ENCODE results near the gene NRG3.

DNA sequence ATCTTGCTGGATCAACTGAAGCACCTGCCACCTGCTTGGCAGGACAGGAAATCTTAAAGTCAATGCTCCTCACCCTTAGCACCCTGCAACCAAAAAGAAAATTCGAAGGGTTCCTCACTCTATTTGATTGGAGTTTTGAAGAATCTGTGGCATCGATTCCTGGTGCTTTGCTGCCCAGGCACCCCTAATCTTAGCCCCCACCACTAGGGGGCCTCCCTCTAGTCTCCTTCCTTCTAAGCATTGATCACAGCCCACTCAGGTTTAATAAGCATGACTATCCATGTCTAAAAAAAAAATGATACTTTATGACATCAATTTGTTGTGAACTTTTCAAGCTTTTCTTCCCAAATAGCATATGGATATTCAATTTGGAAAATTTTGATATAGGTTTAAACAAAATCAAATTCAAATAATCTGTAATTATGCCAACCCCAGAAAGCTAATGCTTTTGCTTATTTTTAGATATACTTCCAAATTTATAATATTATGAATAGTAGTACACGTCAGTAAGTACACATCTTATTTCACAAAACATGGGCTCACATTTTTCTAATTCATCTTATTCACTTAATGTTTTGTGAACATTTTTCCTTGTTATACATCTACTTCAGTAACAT, 45.3 kb downstream of the NRG3 start:
- TF ChIP-seq, protein P1, sequence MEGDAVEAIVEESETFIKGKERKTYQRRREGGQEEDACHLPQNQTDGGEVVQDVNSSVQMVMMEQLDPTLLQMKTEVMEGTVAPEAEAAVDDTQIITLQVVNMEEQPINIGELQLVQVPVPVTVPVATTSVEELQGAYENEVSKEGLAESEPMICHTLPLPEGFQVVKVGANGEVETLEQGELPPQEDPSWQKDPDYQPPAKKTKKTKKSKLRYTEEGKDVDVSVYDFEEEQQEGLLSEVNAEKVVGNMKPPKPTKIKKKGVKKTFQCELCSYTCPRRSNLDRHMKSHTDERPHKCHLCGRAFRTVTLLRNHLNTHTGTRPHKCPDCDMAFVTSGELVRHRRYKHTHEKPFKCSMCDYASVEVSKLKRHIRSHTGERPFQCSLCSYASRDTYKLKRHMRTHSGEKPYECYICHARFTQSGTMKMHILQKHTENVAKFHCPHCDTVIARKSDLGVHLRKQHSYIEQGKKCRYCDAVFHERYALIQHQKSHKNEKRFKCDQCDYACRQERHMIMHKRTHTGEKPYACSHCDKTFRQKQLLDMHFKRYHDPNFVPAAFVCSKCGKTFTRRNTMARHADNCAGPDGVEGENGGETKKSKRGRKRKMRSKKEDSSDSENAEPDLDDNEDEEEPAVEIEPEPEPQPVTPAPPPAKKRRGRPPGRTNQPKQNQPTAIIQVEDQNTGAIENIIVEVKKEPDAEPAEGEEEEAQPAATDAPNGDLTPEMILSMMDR (IDR thresholded peaks at IDR 0.05) = no peak
- TF ChIP-seq POLR2A (IDR thresholded peaks at IDR 0.05) = no peak
- no peak for TF ChIP-seq EP300 (IDR thresholded peaks at IDR 0.05)
- no peak for TF ChIP-seq POLR2AphosphoS5 (IDR thresholded peaks at IDR 0.05)

Data from gastroesophageal sphincter (tissue), 3 donors.